Tibial nerve (tissue), 3 donors: ENCODE measurements around the gene PHOX2A.

ENCODE experiments used
- EP300 ChIP-seq, 2 donors: sonication (generic); formaldehyde crosslinking; IDR thresholded peaks; one replicate each; pipeline ENCODE4 v1.6.1; 2017; ENCODE audit warnings: antibody characterized with exemption in 2 of 2, mild to moderate bottlenecking in 1 of 2
- POLR2A ChIP-seq, 2 donors: fragments of 450-650 bp; IDR thresholded peaks; one replicate each; pipeline ENCODE4 v1.6.1; 2017; ENCODE audit warnings: antibody characterized with exemption in 2 of 2, mild to moderate bottlenecking in 2 of 2, moderate library complexity in 2 of 2

GRCh38 chr11:72235351-72236057 is 8.5 kb downstream of the PHOX2A start:
- TF ChIP-seq POLR2A (IDR thresholded peaks at IDR 0.05) = no peak
- TF ChIP-seq EP300 (IDR thresholded peaks at IDR 0.05) = no peak
